Stromal cell of bone marrow (primary cell): ENCODE results near the gene RFT1.
A peak's percentile ranks its signal among the peaks of the same experiment; 100 is the strongest.

ENCODE experiments used
- DNase-seq: peaks from one replicate; pipeline ENCODE4 v3.0.0-alpha.2; 2012; ENCODE audit warnings: low read depth

RFT1 gene

DNA sequence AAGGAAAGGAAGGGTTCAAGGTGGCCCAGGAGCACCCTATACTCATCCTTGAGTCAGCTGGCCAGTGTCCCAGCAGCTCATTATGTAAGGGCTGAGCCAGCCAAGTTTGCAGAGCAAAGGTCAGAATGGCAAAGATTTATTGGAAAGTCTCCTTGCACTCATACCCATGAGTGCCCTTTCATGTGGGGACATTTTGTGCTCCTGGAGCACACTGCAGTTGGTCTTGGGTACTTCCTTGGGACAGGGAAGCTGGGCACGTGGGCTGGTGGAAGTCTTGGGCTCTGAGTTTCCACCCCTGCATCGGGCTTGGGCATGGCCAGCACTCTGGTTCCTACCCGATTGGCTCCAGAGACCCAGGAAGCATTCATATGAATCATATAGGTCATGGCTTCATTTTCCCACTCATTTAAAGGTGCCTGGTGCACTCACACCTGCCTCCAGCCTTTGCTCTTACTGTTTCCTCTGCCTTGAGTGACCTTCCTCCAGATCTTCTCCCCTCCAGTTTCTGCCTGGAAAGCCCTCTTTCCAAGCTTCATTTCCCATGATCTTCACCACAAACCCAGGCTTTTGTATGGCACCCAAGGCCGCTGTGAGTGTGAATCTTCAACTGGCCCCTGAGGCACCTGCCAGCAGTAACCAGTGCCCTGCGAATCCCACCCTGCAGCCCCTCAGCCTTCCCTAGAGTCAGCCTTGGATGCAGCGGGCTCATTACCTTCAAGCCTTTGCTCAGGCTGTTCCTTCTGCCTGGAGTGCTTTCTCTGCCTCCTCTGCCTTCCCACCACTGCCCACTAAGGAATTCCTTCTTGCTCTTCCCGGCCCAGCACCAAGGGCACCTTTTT is 20.2 kb upstream of the RFT1 start:
- DNase-seq = peak; percentile 63

- DNase-seq = no peak
Measured at GRCh38 chr3:53149699-53150098, 19.5 kb upstream of the RFT1 start.

GRCh38 chr3:53149006-53149690 is 18.9 kb upstream of the RFT1 start:
- DNase-seq = no peak

- no peak for DNase-seq
Measured at GRCh38 chr3:53147903-53148400, 17.7 kb upstream of the RFT1 start.

GRCh38 chr3:53147151-53147902 is 17.1 kb upstream of the RFT1 start:
- DNase-seq = no peak

GRCh38 chr3:53146319-53146891 is 16.2 kb upstream of the RFT1 start:
- no peak for DNase-seq

DNA sequence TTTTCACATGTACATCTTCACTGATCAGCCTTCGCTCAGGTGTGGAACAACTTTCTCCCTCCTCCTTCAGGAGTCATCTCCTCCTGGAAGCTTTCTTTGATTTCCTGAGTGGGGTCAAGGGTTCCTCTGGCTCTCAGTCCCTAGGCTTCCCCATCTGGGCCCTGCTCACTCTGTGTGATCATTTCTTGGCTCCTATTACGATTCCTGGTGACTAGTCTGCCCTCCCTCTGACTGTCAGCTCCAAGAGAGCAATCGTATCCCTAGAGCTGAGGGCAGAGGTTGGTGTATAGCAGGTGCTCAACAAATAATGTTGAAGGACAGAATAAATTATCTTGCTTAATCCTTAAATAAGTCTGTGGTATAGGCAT is 15.5 kb upstream of the RFT1 start:
- no peak for DNase-seq

- DNase-seq = no peak
Measured at GRCh38 chr3:53144862-53145712, 14.9 kb upstream of the RFT1 start.

DNA sequence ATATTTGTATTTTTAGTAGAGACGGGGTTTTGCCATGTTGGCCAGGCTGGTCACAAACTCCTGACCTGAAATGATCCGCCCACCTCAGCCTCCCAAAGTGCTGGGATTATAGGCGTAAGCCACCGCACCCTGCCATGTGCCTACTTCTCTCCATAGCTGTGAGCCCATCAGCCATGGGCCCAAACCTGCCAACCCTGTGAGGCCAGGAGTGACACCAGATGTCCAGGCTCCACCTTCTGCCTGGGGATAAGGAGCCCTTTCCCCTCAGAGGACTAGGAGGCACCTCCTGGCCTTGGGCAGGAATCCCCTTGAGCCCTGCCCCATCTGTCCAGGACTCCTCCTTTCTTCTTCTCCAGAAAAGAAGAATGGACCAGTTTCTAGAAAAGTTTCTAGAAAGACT is 14.2 kb upstream of the RFT1 start:
- no peak for DNase-seq

DNA sequence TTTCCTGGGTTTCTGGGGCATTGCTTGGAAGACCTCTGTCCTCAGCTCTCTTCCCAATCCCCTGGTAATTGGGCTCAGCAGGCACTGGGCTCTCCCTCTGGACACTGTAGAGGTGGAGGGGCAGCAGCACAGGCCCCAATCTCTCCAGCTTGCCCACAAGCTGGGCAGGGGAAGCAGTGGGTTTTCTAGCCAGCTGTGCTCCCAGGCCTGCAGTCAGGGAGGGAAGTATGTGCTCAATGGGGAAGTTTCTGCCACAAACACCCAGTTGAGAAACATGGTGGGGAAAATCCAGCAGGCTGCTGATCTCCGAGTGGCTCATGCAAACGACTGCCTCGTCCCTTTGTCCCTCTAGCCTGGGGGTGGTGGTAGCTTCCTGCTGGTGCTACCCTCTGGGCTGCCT is 12.8 kb upstream of the RFT1 start:
- DNase-seq = no peak

DNA sequence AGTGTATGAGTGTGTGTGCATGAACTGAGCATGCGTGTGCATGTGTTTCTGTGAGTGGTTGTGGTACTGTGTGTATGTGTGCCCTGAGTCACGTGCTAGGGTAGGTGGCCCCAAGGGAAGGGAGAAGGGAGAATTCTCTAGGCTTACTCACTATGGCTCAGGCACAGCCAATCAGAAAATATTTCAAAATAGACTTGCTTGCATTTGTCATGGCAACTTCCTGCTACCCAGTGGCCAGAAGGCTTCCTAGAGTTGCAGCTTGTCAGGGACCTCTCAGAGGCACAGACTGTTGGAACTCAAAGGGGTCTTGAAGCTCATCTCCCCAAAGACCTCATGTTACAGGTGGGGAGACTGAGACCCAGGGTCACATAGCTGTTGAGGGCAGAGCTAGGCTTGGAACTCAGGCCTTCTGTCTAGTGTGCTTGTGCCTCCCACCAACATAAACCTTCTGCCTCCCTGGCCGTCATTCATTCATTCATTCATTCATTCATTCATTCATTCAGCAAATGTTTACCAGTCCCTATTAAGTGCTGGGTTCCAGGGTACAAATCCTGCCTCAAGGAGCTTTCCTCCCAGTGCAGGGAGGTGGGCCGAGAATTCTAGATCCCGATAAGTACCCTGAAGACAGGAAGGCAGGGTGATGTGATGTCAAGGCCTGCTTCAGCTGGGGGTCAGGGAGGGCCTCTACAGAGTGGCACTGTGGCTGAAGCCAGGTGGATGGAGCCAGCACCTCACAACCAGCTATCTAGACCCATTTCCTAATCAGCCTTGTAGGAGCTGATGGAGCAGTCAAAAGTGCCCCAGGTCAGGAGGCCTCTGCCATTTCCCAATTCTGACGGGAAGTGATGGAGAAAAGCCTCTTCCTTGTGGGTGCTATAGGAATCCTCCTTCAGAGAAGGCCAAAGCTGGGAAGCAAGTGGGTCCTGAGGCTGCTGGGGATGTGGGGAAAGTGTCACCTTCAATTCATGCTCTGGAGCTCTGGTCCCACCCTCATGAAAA is 10.9 kb upstream of the RFT1 start:
- DNase-seq = peak; percentile 71

DNA sequence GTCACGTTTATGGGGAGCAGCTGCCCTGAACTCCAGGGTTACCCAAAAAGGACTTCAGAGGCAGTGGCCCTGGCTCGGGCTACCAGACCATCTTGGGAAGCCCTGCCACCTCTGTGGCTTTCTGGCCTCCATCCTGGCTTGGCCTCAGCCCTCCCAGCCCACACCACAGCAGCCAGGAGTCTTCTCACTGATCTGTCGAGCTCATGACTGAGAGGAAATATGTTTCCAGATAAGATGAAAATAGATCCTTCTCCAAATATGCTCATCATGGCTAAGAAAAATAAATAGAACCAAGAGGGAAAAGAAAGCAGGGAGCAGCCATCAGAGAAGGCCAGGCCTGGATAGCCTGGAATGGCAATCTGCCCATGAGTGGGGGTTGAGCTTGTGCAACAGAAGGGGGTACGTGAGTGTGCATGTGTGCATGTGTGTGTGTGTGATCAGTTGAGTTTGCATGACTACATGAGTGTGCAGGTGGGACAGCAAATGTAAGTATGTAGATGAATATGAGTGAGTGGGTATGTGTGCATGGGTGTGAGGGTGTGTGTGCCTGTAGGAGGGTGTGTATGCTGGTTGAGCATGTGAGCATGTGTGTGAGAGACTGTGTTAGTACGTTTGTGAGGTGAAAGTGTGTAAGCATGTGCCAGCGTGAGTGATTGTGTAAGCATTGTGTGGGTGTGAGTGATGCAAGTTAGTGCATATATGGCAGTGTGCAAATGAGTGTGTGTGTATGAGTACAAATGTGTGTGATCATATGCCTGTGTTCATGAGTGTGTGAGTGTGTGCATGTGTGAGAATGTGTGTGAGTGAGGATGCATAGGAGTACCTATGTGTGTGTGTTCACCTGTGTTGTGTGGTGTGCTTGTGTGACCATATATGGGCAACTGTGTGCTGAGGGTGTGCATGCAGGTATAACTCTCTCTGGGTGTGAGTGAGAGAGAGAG is 9.9 kb upstream of the RFT1 start:
- DNase-seq = no peak

DNA sequence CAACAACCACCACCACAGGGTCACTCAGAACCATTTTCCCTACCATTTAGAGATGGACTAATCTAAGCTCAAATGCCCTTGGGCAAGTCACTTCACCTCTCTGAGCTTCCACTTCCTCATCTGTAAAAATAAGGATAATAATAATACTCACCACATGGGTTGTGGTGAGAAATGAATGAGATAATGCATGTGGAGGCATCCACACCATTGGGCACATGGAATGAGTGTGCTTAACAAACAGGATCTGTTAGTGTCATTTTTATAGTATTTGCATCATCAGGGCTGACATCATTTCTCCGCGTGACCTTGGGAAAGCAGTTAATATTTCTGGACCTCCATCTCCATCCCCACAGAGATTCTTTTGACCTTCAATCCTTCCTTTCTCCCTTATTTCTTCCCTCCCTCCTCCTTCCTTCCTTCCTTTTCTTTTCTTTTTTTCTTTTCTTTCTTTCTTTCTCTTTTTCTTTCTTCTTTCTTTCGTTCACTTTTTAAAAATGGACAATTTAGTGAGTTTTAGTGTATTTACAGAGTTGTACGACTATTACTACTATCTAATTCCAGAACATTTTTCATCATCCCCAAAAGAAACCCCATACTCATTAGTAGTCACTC is 7.7 kb upstream of the RFT1 start:
- no peak for DNase-seq

GRCh38 chr3:53137221-53137620 is 7.0 kb upstream of the RFT1 start:
- DNase-seq = no peak

DNA sequence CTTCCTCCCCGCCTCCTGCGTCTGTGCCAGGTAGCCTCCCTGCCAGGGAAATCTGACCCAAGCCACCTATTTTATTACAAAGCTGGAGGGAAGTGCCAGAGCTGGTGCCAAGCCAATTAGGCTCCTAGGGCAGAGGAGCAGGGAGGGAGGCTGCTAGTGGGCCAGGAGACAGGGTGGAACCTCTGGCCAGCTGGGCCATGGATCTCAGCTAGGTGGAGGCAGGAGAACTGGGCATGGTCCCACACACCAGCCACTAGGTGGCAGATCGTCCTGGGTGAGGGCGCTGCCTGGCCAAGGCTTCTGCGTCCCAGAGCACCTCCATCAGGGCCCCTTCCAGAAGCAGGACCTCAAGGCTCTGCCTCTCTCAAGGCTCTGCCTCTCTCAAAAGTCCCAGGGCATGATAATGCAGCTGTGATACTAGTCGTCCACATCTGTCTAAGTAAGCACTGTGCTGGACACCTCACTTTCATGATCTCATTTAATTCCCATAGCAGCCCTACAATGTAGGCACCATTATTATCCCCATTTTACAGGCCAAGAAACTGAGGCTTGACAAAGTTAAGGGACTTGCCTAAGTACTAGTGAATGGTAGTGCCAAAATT is 4.5 kb upstream of the RFT1 start:
- peak; percentile 51 for DNase-seq

- no peak for DNase-seq
Measured at GRCh38 chr3:53132347-53132746, 2.1 kb upstream of the RFT1 start.

- DNase-seq = no peak
Measured at GRCh38 chr3:53131096-53131495, 861 bp upstream of the RFT1 start.

GRCh38 chr3:53129344-53129743 is 891 bp downstream of the RFT1 start:
- no peak for DNase-seq
